GM20431 (cell line): ENCODE measurements around the gene VAMP5.
"Not testable (repeated sequence)": the region's sequence is repeated elsewhere in the genome, so short reads cannot be mapped to it uniquely, and the experiment has no call there.

ENCODE experiments used
- in situ Hi-C: fragments of 300-500 bp; cut with MseI, MboI; formaldehyde crosslinking; loops from one replicate; pipeline ENCODE4 v1.15.0; 2020; ENCODE audit warnings: low sequenced_read_pairs; ENCODE audit not compliant: unreplicated experiment

The VAMP5 gene

DNA sequence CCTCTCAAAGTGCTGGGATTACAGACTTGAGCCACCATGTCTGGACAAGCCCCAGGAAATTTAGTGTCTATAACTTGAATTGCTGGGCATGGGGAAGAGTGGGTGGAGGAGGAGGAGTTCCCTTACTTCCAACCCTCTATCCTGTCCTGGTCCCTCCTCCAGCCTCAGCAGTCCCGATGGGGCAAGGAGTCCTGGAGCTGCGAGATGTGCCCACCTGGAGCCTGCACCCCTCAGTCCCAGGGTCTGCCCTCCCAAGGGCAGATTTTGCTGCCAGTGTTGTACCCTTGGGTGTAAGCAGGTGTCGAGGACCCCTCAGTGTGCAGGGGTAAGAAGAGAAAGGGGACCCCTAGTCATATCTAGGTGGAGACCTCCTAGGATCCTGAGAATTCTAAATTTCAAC is 4.0 kb upstream of the VAMP5 start:
- in situ Hi-C loops = no loop called here

- in situ Hi-C loops = no loop called here
These were observed 1.7 kb upstream of the VAMP5 start for GRCh38 chr2:85582492-85582891.

DNA sequence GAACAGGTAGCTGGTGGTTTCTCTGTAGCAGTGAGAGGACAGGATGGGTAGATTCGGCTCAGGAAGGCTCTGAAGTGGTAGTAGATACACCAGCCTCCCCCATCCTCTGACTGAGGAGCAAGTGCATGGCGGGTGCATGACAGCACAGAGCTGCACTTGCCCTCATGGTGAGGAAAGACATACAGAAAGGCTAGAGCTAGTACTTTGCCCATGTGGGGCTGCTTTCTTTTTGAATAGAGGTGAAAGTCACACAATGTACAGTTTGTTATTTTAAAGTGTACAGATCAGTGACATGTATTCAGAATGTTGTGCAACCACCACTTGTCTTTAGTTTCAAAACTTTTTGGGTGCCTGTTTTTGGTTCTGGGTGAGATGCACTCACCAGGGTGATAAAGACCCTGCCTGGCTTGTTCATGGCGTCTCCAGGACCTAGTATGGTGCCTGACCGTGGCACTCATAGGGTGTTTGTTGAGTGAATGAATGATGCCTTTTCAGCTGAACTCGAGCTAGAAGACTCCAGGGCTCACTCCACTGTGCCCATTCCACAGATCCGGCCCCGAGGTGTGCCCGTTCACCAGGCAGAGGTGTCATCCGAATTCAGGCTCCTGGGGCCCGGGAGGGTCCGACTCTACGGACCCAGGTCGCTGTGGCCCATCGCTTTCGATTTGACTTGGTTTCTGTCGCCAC is 421 bp upstream of the VAMP5 start:
- in situ Hi-C loops = no loop called here

- in situ Hi-C loops = no loop called here
These were observed 888 bp downstream of the VAMP5 start for GRCh38 chr2:85584857-85585780.

DNA sequence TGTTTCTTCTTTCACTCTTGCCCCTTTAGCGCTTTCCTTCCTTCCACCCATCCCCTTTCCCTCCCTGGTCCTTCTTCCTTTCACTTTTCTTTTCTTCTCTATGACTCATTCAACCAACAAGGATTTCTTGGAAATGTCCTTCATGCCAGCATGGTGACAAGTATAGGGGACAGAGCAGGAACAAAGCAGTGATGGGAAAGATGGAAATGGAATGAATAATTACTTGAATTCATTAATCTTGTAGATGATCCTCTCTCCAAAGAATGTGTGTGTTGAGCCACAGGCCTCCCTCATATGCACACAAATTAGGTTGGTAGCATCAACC is 1.5 kb downstream of the VAMP5 start:
- in situ Hi-C loops = no loop called here

DNA sequence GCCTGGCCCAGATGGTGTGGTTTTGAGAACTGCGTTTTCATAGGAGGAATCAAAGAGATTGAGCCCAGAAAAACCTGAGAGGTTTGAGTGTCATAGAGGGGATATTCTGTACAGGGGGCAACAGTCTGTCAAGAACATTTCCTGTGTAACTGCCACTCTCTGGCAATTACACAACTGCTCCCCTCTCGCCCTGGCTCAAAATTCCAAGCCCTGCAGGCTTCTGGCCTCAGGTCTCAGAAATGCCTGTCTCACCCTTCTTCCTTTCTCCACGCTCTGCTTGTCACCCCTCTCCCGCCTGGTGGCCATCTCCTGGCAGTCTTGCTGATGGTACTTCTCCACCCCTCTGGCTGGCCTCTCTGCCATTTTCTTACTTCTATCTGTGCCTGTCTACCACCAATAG is 4.0 kb downstream of the VAMP5 start:
- in situ Hi-C loops = no loop called here

DNA sequence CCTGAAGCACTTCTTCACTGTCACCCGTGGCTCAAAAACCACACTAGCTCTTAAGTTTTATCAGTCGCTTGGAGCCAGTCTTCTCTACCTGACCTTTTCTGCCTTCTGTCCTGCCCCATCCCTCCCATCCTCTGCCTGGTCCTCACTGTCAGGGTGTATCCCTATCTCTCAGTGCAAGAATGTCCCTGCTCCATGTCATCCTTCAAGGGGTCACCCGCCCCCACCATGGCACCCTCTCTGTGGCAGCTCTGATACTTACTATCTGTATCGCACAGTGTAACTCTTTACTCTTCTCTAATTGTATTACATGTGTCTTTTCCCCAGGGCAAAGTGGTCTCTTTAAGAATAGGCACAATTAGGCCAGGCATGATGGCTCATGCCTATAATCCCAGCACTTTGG is 4.4 kb downstream of the VAMP5 start:
- in situ Hi-C loops = no loop called here

- in situ Hi-C loops = no loop called here
These were observed 5.0 kb downstream of the VAMP5 start for GRCh38 chr2:85589181-85589580.

DNA sequence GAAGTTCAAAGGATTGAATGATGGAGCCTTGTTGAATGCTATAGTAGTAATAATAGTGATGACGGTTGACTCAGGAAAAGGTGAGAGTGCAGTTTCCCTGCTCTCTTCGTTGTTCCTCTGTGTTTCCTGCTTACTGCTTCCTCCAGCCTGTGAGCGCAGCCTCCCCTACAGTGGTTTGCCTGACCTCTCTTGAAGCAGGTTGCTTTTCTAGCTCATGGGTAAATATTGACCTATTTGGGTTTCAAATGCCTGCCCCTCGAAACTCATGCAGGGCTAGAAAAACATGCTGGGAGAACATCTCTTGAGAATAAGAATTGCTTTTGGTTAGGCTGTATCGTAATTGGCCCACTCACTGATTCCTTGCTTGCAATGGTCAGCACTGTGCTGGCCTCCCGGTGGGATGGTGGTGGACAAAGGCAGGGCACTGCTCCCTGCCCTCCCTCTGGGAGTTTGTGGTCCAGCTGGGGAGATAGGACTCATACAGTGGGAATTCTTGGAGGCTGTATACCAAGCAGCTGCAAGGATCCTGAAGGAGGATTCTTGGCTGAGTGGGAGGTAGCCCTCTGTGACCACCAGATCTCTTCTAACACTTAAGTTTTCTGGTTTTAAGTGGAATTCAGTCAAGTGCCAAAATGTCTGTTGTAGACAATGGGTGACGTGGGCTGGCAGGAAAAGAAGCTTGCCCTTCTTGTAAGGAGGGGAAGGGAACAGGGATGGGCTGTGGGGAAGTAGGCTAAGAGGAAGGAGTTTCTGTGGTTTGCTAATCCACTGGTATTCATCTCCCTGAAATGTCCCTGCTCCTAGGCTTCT is 6.0 kb downstream of the VAMP5 start:
- in situ Hi-C loops = no loop called here

GRCh38 chr2:85590950-85591349 is 6.7 kb downstream of the VAMP5 start:
- in situ Hi-C loops = no loop called here

DNA sequence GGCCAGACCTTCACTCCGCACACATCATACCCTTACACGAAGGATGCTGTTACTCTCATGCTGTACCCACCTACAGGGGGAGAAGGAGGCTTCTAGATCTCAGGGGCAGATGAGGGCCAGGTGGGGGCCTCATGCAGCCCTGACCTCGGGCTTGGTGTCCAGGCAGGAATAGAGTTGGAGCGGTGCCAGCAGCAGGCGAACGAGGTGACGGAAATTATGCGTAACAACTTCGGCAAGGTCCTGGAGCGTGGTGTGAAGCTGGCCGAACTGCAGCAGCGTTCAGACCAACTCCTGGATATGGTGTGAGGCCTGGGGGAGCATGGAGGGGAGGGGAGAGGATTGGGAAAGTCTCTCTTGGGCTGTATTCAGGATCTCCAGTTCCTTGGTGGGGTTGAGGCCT is 7.3 kb downstream of the VAMP5 start:
- in situ Hi-C loops = no loop called here

DNA sequence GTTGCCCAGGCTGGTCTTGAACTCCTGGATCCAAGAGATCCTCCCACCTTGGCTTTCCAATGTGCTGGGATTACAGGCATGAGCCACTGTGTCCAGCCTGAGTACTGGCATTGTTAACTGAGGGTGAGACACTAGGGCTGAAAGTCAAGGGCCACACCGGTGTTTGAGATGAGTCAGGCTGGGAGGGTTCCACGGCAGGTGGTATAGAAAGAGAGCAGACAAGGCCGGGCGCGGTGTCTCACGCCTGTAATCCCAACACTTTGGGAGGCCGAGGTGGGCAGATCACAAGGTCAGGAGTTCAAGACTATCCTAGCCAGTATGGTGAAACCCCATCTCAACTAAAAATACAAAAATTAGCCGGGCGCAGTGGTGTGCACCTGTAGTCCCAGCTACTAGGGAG is 8.1 kb downstream of the VAMP5 start:
- in situ Hi-C loops = not testable (repeated sequence)

GRCh38 chr2:85593023-85593422 is 8.8 kb downstream of the VAMP5 start:
- in situ Hi-C loops = no loop called here

DNA sequence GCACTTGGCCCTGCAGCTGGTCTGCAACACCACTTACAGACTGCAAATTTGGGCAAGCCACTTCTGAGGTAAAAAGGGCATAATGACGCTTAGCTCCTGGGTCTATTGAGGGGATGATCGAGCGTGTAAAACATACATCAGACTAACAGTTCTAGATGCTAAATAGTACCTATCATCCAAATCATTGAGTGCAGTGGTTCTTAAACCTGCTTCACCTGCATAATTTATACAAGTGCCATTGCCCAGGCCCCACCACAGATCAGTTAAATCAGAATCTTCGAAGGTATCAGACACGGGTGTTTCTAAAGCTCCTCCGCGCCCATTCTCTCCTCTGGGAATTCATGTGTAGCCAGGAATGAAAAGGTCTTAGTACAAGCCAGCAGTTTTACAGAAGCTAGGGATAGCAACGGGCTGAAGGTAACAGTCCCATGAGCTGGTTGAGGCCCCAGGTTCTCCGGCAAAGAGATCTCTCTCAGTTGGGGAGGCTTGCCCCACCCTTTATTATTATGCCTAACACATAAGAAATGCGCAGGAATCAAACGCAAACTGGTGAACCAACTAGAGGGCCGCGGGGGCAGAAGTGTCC is 10.6 kb downstream of the VAMP5 start:
- in situ Hi-C loops = no loop called here

GRCh38 chr2:85595301-85596025 is 11.2 kb downstream of the VAMP5 start, which contains the start of gene RNF181:
RNF181 (plus strand) TSS chr2:85595745; CDS start chr2:85595764, 19 bp downstream.
- in situ Hi-C loops = no loop called here

DNA sequence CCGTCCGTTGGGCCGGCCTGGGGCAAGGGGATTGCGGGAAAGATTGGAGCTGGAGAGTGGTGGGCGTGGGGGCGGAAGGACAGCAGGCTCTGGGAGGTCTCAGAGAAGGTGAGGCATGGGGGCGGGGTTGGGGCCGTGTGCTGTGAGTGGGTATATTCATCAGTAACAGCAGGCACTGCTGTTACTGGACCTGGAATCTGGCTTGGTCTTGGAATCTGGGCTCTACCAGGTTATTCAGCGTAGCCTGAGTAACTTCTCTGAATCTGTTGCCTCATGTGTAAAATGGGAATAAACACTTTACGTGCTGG is 11.7 kb downstream of the VAMP5 start:
- in situ Hi-C loops = no loop called here

DNA sequence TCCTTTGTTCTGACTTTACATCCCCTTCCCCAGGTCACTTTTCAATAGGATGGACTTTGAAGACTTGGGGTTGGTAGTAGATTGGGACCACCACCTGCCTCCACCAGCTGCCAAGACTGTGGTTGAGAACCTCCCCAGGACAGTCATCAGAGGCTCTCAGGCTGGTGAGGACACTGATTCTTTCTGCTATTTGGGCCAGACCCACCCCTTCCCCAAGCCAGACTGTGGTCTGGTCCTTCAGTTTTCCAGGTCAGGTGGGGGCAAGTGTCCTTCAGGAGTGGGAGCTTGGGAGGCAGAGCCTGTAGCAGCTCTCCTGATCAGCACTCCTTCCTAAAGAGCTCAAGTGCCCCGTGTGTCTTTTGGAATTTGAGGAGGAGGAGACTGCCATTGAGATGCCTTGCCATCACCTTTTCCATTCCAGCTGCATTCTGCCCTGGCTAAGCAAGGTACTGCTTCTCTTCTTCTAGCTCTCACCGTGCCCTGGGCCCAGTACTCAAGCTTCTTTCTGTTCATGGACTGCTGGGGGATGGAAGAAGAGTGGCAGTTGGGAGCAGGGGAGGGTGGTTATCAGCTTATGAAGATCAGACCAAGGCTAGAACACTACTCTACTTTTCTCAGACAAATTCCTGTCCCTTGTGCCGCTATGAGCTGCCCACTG is 12.4 kb downstream of the VAMP5 start:
- in situ Hi-C loops = no loop called here

GRCh38 chr2:85597241-85597640 is 13.0 kb downstream of the VAMP5 start:
- in situ Hi-C loops = no loop called here

DNA sequence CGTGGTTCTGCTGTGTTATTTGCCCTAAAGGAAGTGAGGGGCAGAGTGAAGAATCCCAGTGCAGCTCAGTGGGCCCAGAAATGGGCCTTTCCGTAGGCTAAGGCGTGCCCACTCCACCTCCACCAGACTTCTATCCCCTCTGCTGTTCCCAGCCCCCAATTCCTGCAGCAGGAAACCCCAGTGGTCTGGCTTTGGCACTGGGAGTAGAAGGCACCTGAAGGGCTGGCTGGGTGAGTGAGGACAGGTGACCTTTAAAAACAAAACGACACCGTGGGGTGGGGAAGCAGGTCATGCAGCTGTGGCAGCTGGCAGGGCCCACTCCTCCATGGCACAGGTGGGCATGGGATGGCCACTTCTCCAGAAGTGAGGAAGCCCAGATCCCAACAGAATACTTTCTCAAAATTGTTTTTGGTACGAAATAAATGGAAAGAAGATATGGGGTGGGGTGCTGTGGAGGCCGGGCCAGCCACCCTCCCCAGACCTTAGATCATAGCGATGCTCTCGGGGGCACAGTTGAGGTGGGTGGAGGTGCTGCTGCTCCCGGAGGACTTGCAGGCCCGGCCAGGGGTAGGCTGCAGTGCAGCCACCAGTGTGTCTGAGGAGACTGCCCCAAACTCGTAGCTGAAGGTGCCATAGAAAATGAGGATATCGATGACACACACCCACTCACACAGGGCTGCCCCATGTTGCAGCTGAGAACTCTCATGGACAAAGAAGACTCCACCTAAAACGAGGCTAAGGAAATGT is 14.5 kb downstream of the VAMP5 start:
- in situ Hi-C loops = no loop called here
